ENCODE measurements around the gene ARHGEF28. TPM values are rescaled to one million over a fixed set of nuclear protein-coding genes. Genes with fewer than 3 reads are reported as not detected.

Gene ARHGEF28
- total RNA-seq, 1 donor from 2014 or later: 6.7 TPM

GRCh38 chr5:73816656-73817420, 190.8 kb downstream of the ARHGEF28 start:
- no peak for DNase-seq

- no peak for DNase-seq
Measured at GRCh38 chr5:73818357-73818756, 192.4 kb downstream of the ARHGEF28 start.

- DNase-seq: no peak
Measured at GRCh38 chr5:73820326-73820725, 194.3 kb downstream of the ARHGEF28 start.

GRCh38 chr5:73821003-73821402, 195.0 kb downstream of the ARHGEF28 start:
- DNase-seq: no peak

GRCh38 chr5:73822278-73822988, 196.4 kb downstream of the ARHGEF28 start:
- no peak for DNase-seq

- DNase-seq: no peak
Measured at GRCh38 chr5:73822989-73823339, 197.0 kb downstream of the ARHGEF28 start.

- no peak for DNase-seq
Measured at GRCh38 chr5:73823508-73823925, 197.5 kb downstream of the ARHGEF28 start.

GRCh38 chr5:73825199-73825598, 199.2 kb downstream of the ARHGEF28 start:
- DNase-seq: no peak

GRCh38 chr5:73825736-73826135, 199.7 kb downstream of the ARHGEF28 start:
- DNase-seq: no peak

- no peak for DNase-seq
Measured at GRCh38 chr5:73826301-73827105, 200.5 kb downstream of the ARHGEF28 start.

- DNase-seq: no peak
Measured at GRCh38 chr5:73827106-73827450, 201.1 kb downstream of the ARHGEF28 start.

GRCh38 chr5:73828465-73828864, 202.5 kb downstream of the ARHGEF28 start:
- DNase-seq: no peak

- DNase-seq: no peak
Measured at GRCh38 chr5:73830646-73831045, 204.7 kb downstream of the ARHGEF28 start.

GRCh38 chr5:73831066-73831465, 205.1 kb downstream of the ARHGEF28 start:
- no peak for DNase-seq

GRCh38 chr5:73834693-73835092, 208.7 kb downstream of the ARHGEF28 start:
- no peak for DNase-seq

- no peak for DNase-seq
Measured at GRCh38 chr5:73835726-73836125, 209.7 kb downstream of the ARHGEF28 start.

- DNase-seq: no peak
Measured at GRCh38 chr5:73836607-73837006, 210.6 kb downstream of the ARHGEF28 start.

- no peak for DNase-seq
Measured at GRCh38 chr5:73838901-73839300, 212.9 kb downstream of the ARHGEF28 start.

- DNase-seq: no peak
Measured at GRCh38 chr5:73841641-73842040, 215.6 kb downstream of the ARHGEF28 start.

GRCh38 chr5:73844165-73844564, 218.2 kb downstream of the ARHGEF28 start:
- DNase-seq: no peak

GRCh38 chr5:73851471-73852181, 225.6 kb downstream of the ARHGEF28 start:
- DNase-seq: no peak

- no peak for DNase-seq
Measured at GRCh38 chr5:73853091-73853490, 227.1 kb downstream of the ARHGEF28 start.

- no peak for DNase-seq
Measured at GRCh38 chr5:73856997-73857396, 231.0 kb downstream of the ARHGEF28 start.
